ENCODE measurements around the gene UPP2. TPM values are rescaled to one million over a fixed set of nuclear protein-coding genes. Genes with fewer than 3 reads are reported as not detected.

UPP2 gene
- total and polyA plus RNA-seq, 9 of the 15 experiments (the other 6 are each of a cell fraction or from before 2014, with no cell fraction given) = not detected

DNA sequence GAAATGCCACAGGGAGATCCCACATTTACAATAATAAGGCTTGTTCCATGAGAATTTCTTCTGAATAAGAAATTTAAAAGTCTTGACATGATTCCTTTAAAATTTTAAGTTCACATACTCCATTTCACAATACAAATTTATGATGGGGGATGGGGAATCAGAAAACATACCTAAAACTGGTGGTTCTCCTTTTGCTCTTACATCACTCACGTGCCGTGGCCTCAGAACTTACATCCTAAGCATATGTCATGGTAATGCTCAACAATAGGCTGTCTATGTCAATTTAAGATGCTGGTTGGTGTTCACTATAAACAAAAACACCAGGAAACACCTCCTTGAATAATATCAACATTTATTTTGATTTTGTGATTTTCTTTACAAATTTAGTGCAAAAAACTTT lies 12.8 kb downstream of the UPP2 start:
- no TSS peak for BruUV-seq (replicated peaks)
- 9% methylated on average over 2 of the region's 2 CpGs for WGBS (ENCODE audit: insufficient coverage, low coverage, missing lambda C conversion rate)
- in situ Hi-C loops (cut with MboI) (no loop called here), intact Hi-C loops (cut with micrococcal nuclease) (no loop called here)
- Histone ChIP-seq H3K27ac (ENCODE audit: extremely low read depth, low read depth, low read length) (no peak overlapping the region), H3K9ac (ENCODE audit: insufficient read depth in 1 of 2, low read depth in 2 of 2, low read length in 2 of 2) (no peak overlapping the region), H2AFZ (ENCODE audit: low read depth, low read length) (no peak overlapping the region), H4K20me1 (replicated peaks; ENCODE audit: control insufficient read depth, insufficient read depth, low read length) (no peaks in the 10 kb centered on the region), H3K27me3 (ENCODE audit: control insufficient read depth in 2 of 2, insufficient read depth in 2 of 2, low read length in 2 of 2) (peaks cover 2 to 19% of the 10 kb centered on the region in 2 experiments; a peak in 3 of 5 replicates), H3K9me1 (ENCODE audit: control insufficient read depth, insufficient read depth, low read length) (no peaks in the 10 kb centered on the region), H3K79me2 (ENCODE audit: control insufficient read depth, insufficient read depth, low read length) (no peaks in the 10 kb centered on the region), H3K9me3 (replicated peaks; ENCODE audit: control insufficient read depth, insufficient read depth, low read depth, low read length) (no peaks in the 10 kb centered on the region), H3K4me2 (ENCODE audit: insufficient read depth, low read length) (no peak overlapping the region), H3K4me3 (no peak overlapping the region), H3K36me3 (ENCODE audit: control insufficient read depth, insufficient read depth, low read length) (no peaks in the 10 kb centered on the region), H3K4me1 (replicated peaks in 1 of 2; ENCODE audit: control insufficient read depth in 2 of 2, insufficient read depth in 2 of 2, low read length in 2 of 2) (no peaks in the 10 kb centered on the region)
- POLR2A ChIA-PET = no interaction called here
- CTCF ChIA-PET (ENCODE audit: low intra/inter-chr PET ratio) = no interaction called here
- FAIRE-seq (no peak), DNase-seq (ENCODE audit: extremely low read depth in 1 of 4, low spot score in 3 of 4) (no peak), ATAC-seq (no peak)
- no peak for TF ChIP-seq SRSF9 (IDR thresholded peaks at IDR 0.05; ENCODE audit: borderline replicate concordance, low read depth, low read length)

GRCh38 chr2:158115202-158115767 lies 13.6 kb downstream of the UPP2 start:
- no peak for DNase-seq (ENCODE audit: extremely low read depth in 1 of 4, low spot score in 3 of 4)
- intact Hi-C loops (cut with micrococcal nuclease) = no loop called here
- H3K4me2 ChIP-seq (ENCODE audit: insufficient read depth, low read length) = no peak overlapping the region
- ChIA-PET POLR2A (interaction anchor here (0.6 to 0.7 kb wide), 2 partner anchors 11 to 12 kb away, joined by 3 read pairs; no protein-coding TSS in a partner anchor), CTCF (ENCODE audit: low intra/inter-chr PET ratio) (no interaction called here)
- ATAC-seq = no peak
- no peak overlapping the region for H2AFZ ChIP-seq (ENCODE audit: low read depth, low read length)
- H3K27me3 ChIP-seq (ENCODE audit: control insufficient read depth in 2 of 2, insufficient read depth in 2 of 2, low read length in 2 of 2) = peaks cover 2 to 19% of the 10 kb centered on the region in 2 experiments; a peak in 3 of 5 replicates
- H3K79me2 ChIP-seq (ENCODE audit: control insufficient read depth, insufficient read depth, low read length) = no peaks in the 10 kb centered on the region
- H3K4me3 ChIP-seq = no peak overlapping the region
- H4K20me1 ChIP-seq (replicated peaks; ENCODE audit: control insufficient read depth, insufficient read depth, low read length) = no peaks in the 10 kb centered on the region
- H3K4me1 ChIP-seq (replicated peaks in 1 of 2; ENCODE audit: control insufficient read depth in 2 of 2, insufficient read depth in 2 of 2, low read length in 2 of 2) = no peaks in the 10 kb centered on the region
- BruUV-seq (replicated peaks) = no TSS peak
- WGBS (ENCODE audit: insufficient coverage, low coverage, missing lambda C conversion rate) = 0% methylated on average over 6 of the region's 6 CpGs
- H3K27ac ChIP-seq (ENCODE audit: extremely low read depth, low read depth, low read length) = no peak overlapping the region
- no peak overlapping the region for H3K9ac ChIP-seq (ENCODE audit: insufficient read depth in 1 of 2, low read depth in 2 of 2, low read length in 2 of 2)
- H3K9me1 ChIP-seq (ENCODE audit: control insufficient read depth, insufficient read depth, low read length) = no peaks in the 10 kb centered on the region
- FAIRE-seq = no peak
- in situ Hi-C loops (cut with MboI) = no loop called here
- no peaks in the 10 kb centered on the region for H3K9me3 ChIP-seq (replicated peaks; ENCODE audit: control insufficient read depth, insufficient read depth, low read depth, low read length)
- H3K36me3 ChIP-seq (ENCODE audit: control insufficient read depth, insufficient read depth, low read length) = no peaks in the 10 kb centered on the region
- TF ChIP-seq DEAF1 (CRISPR knock-in tag; IDR thresholded peaks at IDR 0.05) = no peak
- no peak for TF ChIP-seq POLR2AphosphoS5 (IDR thresholded peaks at IDR 0.05; ENCODE audit: control insufficient read depth, insufficient read depth, low read depth, low read length)
- no peak for TF ChIP-seq TBP (optimal IDR thresholded peaks at IDR 0.05; ENCODE audit: low read depth, low read length)
- TF ChIP-seq CREBBP (IDR thresholded peaks at IDR 0.05; ENCODE audit: low read depth, low read length) = no peak
- TF ChIP-seq HDAC3 (IDR thresholded peaks at IDR 0.05; ENCODE audit: borderline replicate concordance, partially characterized antibody) = no peak
- TF ChIP-seq ZNF551 (CRISPR knock-in tag; IDR thresholded peaks at IDR 0.05) = no peak
- TF ChIP-seq CEBPG (CRISPR knock-in tag; IDR thresholded peaks at IDR 0.05) = no peak
- TF ChIP-seq CEBPG (tag; conservative IDR thresholded peaks at IDR 0.05 in 1 of 2, IDR thresholded peaks at IDR 0.05 in 1 of 2) = no peak
- no peak for TF ChIP-seq NONO (IDR thresholded peaks at IDR 0.05; ENCODE audit: low read depth in 2 of 2, low read length in 1 of 2)
- no peak for TF ChIP-seq C11orf30 (IDR thresholded peaks at IDR 0.05; ENCODE audit: low read depth)
- TF ChIP-seq ZNF224 (CRISPR knock-in tag; IDR thresholded peaks at IDR 0.05) = no peak
- TF ChIP-seq MED1 (CRISPR knock-in tag; IDR thresholded peaks at IDR 0.05; ENCODE audit: borderline replicate concordance) = no peak
- TF ChIP-seq CREB1 (IDR thresholded peaks at IDR 0.05) = no peak
- no peak for TF ChIP-seq CREB1 (CRISPR knock-in tag; IDR thresholded peaks at IDR 0.05)
- no peak for TF ChIP-seq TGIF2 (CRISPR knock-in tag; IDR thresholded peaks at IDR 0.05)

All from K562 (cell line).